Prostate gland (tissue), 2 donors: ENCODE measurements around the gene EIF3F. TPM values are rescaled to one million over a fixed set of nuclear protein-coding genes. Genes with fewer than 3 reads are reported as not detected.

Source experiments
- DNase-seq: peaks from one replicate; pipeline ENCODE4 v3.0.0-alpha.2; 2019; ENCODE audit warnings: low spot score
- H3K27ac ChIP-seq, 2 donors: fragments of 200-600 bp; sonication (generic); 2 replicates each; pipeline ENCODE4 v1.5.1; 2017 to 2019
- H3K27me3 ChIP-seq: fragments of 200-600 bp; sonication (generic); replicated peaks from 2 replicates; pipeline ENCODE4 v1.5.1; 2019; ENCODE audit not compliant: insufficient read depth
- H3K36me3 ChIP-seq, 2 donors: fragments of 200-600 bp; sonication (generic); 1 replicate in 1 of 2; 2 replicates in 1 of 2; pipeline versions ENCODE4 v1.5.1 to v1.8.1; 2017 to 2019
- H3K4me1 ChIP-seq: fragments of 200-600 bp; sonication (generic); replicated peaks from 2 replicates; pipeline ENCODE4 v1.5.1; 2019
- H3K4me3 ChIP-seq, 2 donors: fragments of 200-600 bp; sonication (generic); 2 replicates each; pipeline ENCODE4 v1.5.1; 2017 to 2019
- H3K9me3 ChIP-seq: fragments of 200-600 bp; sonication (generic); 2 replicates; pipeline ENCODE4 v1.5.1; 2017
- POLR2A ChIP-seq: fragments of 450-650 bp; IDR thresholded peaks from one replicate; pipeline ENCODE4 v1.6.1; 2016; ENCODE audit warnings: antibody characterized with exemption, mild to moderate bottlenecking
- POLR2AphosphoS5 ChIP-seq: sonication (generic); formaldehyde crosslinking; IDR thresholded peaks from one replicate; pipeline ENCODE4 v1.6.1; 2017; ENCODE audit warnings: antibody characterized with exemption
- WGBS: methylation state at CpG from one replicate; pipeline ENCODE4 v1.1.5; 2018; 5-methylcytosine and 5-hydroxymethylcytosine counted together
- intact Hi-C: fragments of 100-400 bp; cut with DNase I; formaldehyde crosslinking; loops from one replicate; pipeline ENCODE4 v1.14.2; 2022
- total RNA-seq, 2 donors: library from RNA; depleted of rRNA; stranded (reverse); fragments of >200 nt; gene quantifications; one replicate each; pipeline ENCODE4 v1.1.0, GENCODE V29; 2016
- TF ChIP-seq, protein P1 (sequence below), 4 experiments: fragments of 200-600 bp in 2 of 4; fragments of 450-650 bp in 2 of 4; sonication (generic) in 2 of 4; IDR thresholded peaks; 1 replicate in 3 of 4; 2 replicates in 1 of 4; pipeline ENCODE4 v1.5.1; 2016 to 2019; ENCODE audit warnings: antibody characterized with exemption in 4 of 4, mild to moderate bottlenecking in 2 of 4, moderate library complexity in 2 of 4

EIF3F gene
- total RNA-seq, 2 donors from 2014 or later = 321 to 473 TPM

DNA sequence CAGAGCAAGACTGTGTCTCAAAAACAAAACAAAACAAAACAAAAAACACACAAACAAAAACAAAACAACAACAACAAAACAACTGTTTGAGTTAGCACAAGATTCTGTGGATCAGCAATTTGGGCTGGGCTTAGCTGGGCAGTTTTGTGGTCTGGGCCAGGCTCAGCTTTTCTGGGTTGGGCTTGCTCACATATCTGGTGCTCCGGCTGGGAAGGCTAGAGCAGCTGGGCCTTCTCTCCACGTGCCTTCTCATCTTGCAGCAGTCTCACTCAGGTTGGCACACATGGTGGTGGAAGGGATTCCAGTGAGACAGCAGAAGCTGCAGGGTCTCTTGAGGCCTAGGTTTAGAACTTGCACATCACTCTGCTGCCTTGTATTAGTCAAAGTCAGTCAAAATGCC lies 35.7 kb downstream of the EIF3F start:
- no peak for DNase-seq
- no peak overlapping the region for H3K27ac ChIP-seq
- no peaks in the 10 kb centered on the region for H3K4me1 ChIP-seq
- intact Hi-C loops = loop anchor here (5.0 kb wide), 1 partner anchor 64 kb away; no protein-coding TSS in a partner anchor
- H3K4me3 ChIP-seq = no peak overlapping the region
- 81% methylated on average over 2 of the region's 2 CpGs for WGBS
- TF ChIP-seq POLR2AphosphoS5 = no peak
- no peak for TF ChIP-seq POLR2A
- TF ChIP-seq, protein P1, sequence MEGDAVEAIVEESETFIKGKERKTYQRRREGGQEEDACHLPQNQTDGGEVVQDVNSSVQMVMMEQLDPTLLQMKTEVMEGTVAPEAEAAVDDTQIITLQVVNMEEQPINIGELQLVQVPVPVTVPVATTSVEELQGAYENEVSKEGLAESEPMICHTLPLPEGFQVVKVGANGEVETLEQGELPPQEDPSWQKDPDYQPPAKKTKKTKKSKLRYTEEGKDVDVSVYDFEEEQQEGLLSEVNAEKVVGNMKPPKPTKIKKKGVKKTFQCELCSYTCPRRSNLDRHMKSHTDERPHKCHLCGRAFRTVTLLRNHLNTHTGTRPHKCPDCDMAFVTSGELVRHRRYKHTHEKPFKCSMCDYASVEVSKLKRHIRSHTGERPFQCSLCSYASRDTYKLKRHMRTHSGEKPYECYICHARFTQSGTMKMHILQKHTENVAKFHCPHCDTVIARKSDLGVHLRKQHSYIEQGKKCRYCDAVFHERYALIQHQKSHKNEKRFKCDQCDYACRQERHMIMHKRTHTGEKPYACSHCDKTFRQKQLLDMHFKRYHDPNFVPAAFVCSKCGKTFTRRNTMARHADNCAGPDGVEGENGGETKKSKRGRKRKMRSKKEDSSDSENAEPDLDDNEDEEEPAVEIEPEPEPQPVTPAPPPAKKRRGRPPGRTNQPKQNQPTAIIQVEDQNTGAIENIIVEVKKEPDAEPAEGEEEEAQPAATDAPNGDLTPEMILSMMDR (IDR thresholded peaks at IDR 0.05) = no peak
- H3K9me3 ChIP-seq = no peaks in the 10 kb centered on the region
- no peaks in the 10 kb centered on the region for H3K27me3 ChIP-seq
- no peaks in the 10 kb centered on the region for H3K36me3 ChIP-seq

DNA sequence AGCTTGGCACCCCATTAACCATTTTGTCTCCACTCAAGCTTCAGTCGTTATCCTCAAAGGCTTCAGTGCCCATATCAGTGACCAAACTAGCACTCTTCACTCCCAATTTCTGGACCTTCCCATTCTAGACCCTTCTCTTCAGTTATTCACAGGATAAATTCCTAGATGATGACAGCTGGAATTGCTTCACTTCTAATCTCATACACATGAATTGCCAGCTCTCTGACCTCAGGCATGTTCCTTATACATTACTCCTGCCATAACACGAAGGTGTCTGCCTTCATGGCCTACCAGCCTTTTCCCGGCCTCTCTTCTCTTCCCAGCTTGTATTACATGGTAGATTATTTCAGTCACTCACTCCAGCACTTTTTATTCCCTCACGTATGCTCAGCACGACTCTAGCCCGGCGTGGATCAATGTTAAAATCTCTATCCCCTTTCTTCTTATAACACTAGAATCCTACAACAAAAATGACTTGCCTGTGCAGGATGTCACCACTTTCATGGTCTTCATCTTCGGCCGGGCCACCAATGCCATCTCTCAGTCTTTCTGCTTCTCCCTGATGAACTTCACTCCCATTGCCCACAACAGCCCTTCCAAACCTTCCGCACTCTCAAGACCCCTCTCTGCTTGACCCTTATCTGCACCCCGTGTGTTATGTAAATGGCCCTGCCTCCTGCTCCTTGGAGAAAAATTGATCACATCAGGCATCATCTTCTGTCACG lies 36.9 kb downstream of the EIF3F start:
- H3K9me3 ChIP-seq = no peaks in the 10 kb centered on the region
- no peak overlapping the region for H3K27ac ChIP-seq
- TF ChIP-seq, protein P1 (IDR thresholded peaks at IDR 0.05) = no peak
- no peak for TF ChIP-seq POLR2AphosphoS5
- no peak for TF ChIP-seq POLR2A
- H3K4me3 ChIP-seq = no peak overlapping the region
- WGBS = 94% methylated on average over 12 of the region's 12 CpGs
- intact Hi-C loops = loop anchor here (5.0 kb wide), 1 partner anchor 63 kb away; no protein-coding TSS in a partner anchor
- no peaks in the 10 kb centered on the region for H3K27me3 ChIP-seq
- H3K4me1 ChIP-seq = no peaks in the 10 kb centered on the region
- no peak for DNase-seq
- H3K36me3 ChIP-seq = no peaks in the 10 kb centered on the region

DNA sequence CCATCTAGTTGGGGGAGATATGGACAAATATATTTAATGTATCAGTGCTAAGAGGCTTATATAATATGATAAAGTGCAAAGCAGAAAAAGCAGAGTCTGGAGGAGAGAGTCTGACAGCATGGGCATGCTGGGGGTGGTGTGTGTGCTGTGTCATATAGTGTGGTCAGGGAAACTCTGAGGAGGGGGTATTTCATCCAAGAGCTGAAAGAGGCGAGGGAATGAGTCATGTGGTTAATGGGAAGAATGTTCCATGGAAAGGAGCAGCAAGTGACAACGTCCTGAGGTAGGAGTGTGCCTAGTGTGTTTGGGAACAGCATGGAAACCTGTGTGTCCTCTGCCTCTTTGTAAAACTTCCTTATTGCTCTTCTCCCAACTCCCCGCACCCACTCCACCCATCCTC lies 38.0 kb downstream of the EIF3F start:
- WGBS = 72% methylated on average over 3 of the region's 3 CpGs
- Histone ChIP-seq H3K36me3 (no peaks in the 10 kb centered on the region), H3K4me3 (no peak overlapping the region), H3K9me3 (no peaks in the 10 kb centered on the region), H3K27ac (no peak overlapping the region), H3K27me3 (no peaks in the 10 kb centered on the region), H3K4me1 (no peaks in the 10 kb centered on the region)
- DNase-seq = no peak
- intact Hi-C loops = no loop called here
- TF ChIP-seq, protein P1 (IDR thresholded peaks at IDR 0.05) = no peak
- TF ChIP-seq POLR2A (no peak), POLR2AphosphoS5 (no peak)

DNA sequence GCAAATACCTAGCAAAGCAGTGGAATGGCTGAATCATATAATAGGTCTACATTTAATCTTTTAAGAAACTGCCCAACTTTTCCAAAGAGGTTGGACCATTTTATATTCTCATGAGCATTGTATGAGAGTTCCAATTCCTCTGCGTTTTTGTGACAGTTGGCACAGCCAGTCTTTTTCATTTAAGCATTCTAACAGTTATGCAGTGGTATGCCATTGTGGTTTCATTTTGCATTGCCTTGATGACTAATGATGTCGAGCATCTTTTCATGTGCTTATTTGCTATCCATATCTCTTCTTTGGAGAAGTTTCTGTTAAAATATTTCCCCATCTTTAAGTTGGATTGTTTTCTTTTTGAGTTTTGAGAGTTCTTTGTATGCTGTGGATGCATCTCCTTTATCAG lies 38.7 kb downstream of the EIF3F start:
- Histone ChIP-seq H3K36me3 (no peaks in the 10 kb centered on the region), H3K9me3 (no peaks in the 10 kb centered on the region), H3K27me3 (no peaks in the 10 kb centered on the region), H3K27ac (no peak overlapping the region), H3K4me3 (no peak overlapping the region), H3K4me1 (no peaks in the 10 kb centered on the region)
- no peak for DNase-seq
- intact Hi-C loops = no loop called here
- WGBS = 35% methylated on average over 2 of the region's 2 CpGs
- TF ChIP-seq POLR2A (no peak), POLR2AphosphoS5 (no peak)
- TF ChIP-seq, protein P1 (IDR thresholded peaks at IDR 0.05) = no peak

DNA sequence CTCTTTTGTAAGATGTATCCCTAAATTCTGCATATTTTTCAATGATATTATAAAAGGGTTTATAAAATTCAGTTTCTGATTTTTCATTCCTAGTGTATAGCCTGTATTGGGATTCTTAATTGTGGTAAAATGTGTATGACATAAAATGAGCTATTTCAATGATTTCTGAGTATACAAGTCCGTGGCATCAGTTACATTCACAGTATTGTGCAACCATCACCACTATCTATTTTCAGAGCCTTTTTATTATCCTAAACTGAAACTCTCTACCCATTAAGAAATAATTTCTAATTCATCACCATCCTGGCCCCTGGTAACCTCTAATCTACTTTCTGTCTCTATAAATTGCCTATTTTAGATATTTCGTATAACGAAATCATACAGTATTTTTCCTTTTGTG lies 39.8 kb downstream of the EIF3F start:
- H3K36me3 ChIP-seq = no peaks in the 10 kb centered on the region
- 95% methylated on average over 3 of the region's 3 CpGs for WGBS
- H3K4me3 ChIP-seq = no peak overlapping the region
- no peak overlapping the region for H3K27ac ChIP-seq
- TF ChIP-seq POLR2A (no peak), POLR2AphosphoS5 (no peak)
- TF ChIP-seq, protein P1 (IDR thresholded peaks at IDR 0.05) = no peak
- DNase-seq = no peak
- H3K27me3 ChIP-seq = no peaks in the 10 kb centered on the region
- H3K4me1 ChIP-seq = no peaks in the 10 kb centered on the region
- intact Hi-C loops = no loop called here
- no peaks in the 10 kb centered on the region for H3K9me3 ChIP-seq
